ENCODE measurements around the gene GRIN2C. TPM values are rescaled to one million over a fixed set of nuclear protein-coding genes. Genes with fewer than 3 reads are reported as not detected.
A peak's percentile ranks its signal among the peaks of the same experiment; 100 is the strongest.

GRIN2C gene
- total and polyA plus RNA-seq, 9 of the 15 experiments (the other 6 are each of a cell fraction or from before 2014, with no cell fraction given), result under 0.01 to 0.33 (median 0.10) TPM; not detected in 2

GRCh38 chr17:74842599-74843351, 16.9 kb downstream of the GRIN2C start:
- Histone ChIP-seq H3K9me3 (replicated peaks; ENCODE audit: control insufficient read depth, insufficient read depth, low read depth, low read length) (no peaks in the 10 kb centered on the region), H4K20me1 (replicated peaks; ENCODE audit: control insufficient read depth, insufficient read depth, low read length) (peaks cover 17% of the 10 kb centered on the region; the same call in 1 of the 2 replicates), H3K4me3 (no peak overlapping the region), H3K27ac (ENCODE audit: extremely low read depth, low read depth, low read length) (no peak overlapping the region), H3K79me2 (ENCODE audit: control insufficient read depth, insufficient read depth, low read length) (no peaks in the 10 kb centered on the region), H3K9ac (ENCODE audit: insufficient read depth in 1 of 2, low read depth in 2 of 2, low read length in 2 of 2) (peak overlapping the region in 1 of 2 experiments; percentile 73; a peak in 1 of 4 replicates), H2AFZ (ENCODE audit: low read depth, low read length) (no peak overlapping the region), H3K4me1 (replicated peaks in 1 of 2; ENCODE audit: control insufficient read depth in 2 of 2, insufficient read depth in 2 of 2, low read length in 2 of 2) (peaks cover 11 to 28% of the 10 kb centered on the region in 2 experiments; a peak in 4 of 5 replicates), H3K4me2 (ENCODE audit: insufficient read depth, low read length) (no peak overlapping the region), H3K36me3 (ENCODE audit: control insufficient read depth, insufficient read depth, low read length) (no peaks in the 10 kb centered on the region), H3K9me1 (ENCODE audit: control insufficient read depth, insufficient read depth, low read length) (no peaks in the 10 kb centered on the region), H3K27me3 (ENCODE audit: control insufficient read depth in 2 of 2, insufficient read depth in 2 of 2, low read length in 2 of 2) (no peaks in the 10 kb centered on the region)
- intact Hi-C loops (cut with micrococcal nuclease), result no loop called here
- DNase-seq (ENCODE audit: extremely low read depth in 1 of 4, low spot score in 3 of 4) (peak; percentile 48 to 75 (median 69)), ATAC-seq (peak; percentile 85), FAIRE-seq (no peak)
- in situ Hi-C loops (cut with MboI), result no loop called here
- no TSS peak for BruUV-seq (replicated peaks)
- POLR2A ChIA-PET, result interaction anchor here (0.6 to 1.6 kb wide), 5 partner anchors 10 to 115 kb away, joined by 3 to 8 read pairs (median 4); no protein-coding TSS in a partner anchor
- CTCF ChIA-PET (ENCODE audit: low intra/inter-chr PET ratio), result interaction anchor here (0.7 to 1.3 kb wide), 4 partner anchors 22 to 118 kb away, joined by 3 to 8 read pairs (median 4); no protein-coding TSS in a partner anchor
- WGBS (ENCODE audit: insufficient coverage, low coverage, missing lambda C conversion rate), result 29% methylated on average over 47 of the region's 88 CpGs
- peak; percentile 23 to 60; a peak in 2 of 4 replicates for TF ChIP-seq RAD21 (CRISPR knock-in tag; conservative IDR thresholded peaks at IDR 0.05 in 1 of 2, IDR thresholded peaks at IDR 0.05 in 1 of 2)
- no peak for TF ChIP-seq CHD7 (IDR thresholded peaks at IDR 0.05; ENCODE audit: low read depth, low read length)

Data from K562 (cell line).